ENCODE measurements around the gene RNF114. TPM values are rescaled to one million over a fixed set of nuclear protein-coding genes. Genes with fewer than 3 reads are reported as not detected.

RNF114 gene
- 100 to 1,000 TPM; 137 to 175 TPM for total RNA-seq

GRCh38 chr20:49936153-49937026, at the start of gene RNF114:
Gene RNF114 (plus strand): TSS chr20:49936397. CDS start chr20:49936413, 16 bp downstream.

GRCh38 chr20:49915380-49916145, 20.6 kb upstream of the RNF114 start, which contains the start of gene SPATA2:
Gene SPATA2 (minus strand): TSS chr20:49915529. CDS start chr20:49908490, 7,039 bp downstream.

GRCh38 chr20:49982346-49983122, 46.3 kb downstream of the RNF114 start, which contains the start of gene SNAI1:
Gene SNAI1 (plus strand): TSS chr20:49982980. CDS start chr20:49983060, 80 bp downstream.

Small RNA genes lying within 50 kb of the gene (small RNA-seq; reads per million reads assigned to genes)
- gene RF00017: 0 reads per million in 2 donors
- 0 reads per million in 2 donors for gene RF00019
- gene RNU6-147P: 0 reads per million in 2 donors

Other genes starting within 250 kb of the RNF114 start
- 10 to 100 TPM; 57.8 to 63.6 TPM for gene B4GALT5, start 222.5 kb upstream of the RNF114 start, total RNA-seq
- gene SLC9A8, start 123.6 kb upstream of the RNF114 start, total RNA-seq: 10 to 100 TPM in 1 of 2 donors, 1 to 10 TPM in 1; 9.0 to 12.4 TPM
- 1 to 10 TPM; 5.0 to 5.5 TPM for gene SPATA2, start 20.9 kb upstream of the RNF114 start, total RNA-seq
- gene SNAI1, start 46.6 kb downstream of the RNF114 start, total RNA-seq: under 1 TPM in 1 of 2 donors, not detected in 1; 0.33 TPM
- 10 to 100 TPM; 63.0 to 88.6 TPM for gene UBE2V1, start 176.8 kb downstream of the RNF114 start, total RNA-seq
- 10 to 100 TPM; 27.2 to 29.0 TPM for gene PEDS1, start 217.3 kb downstream of the RNF114 start, total RNA-seq

All from melanocyte of skin (primary cell).